UCSD-AML1 (cell line): Measurements from ENCODE around the gene ADGRB2.
A peak's percentile ranks its signal among the peaks of the same experiment; 100 is the strongest.

ENCODE experiments used
- DNase-seq: peaks from one replicate; lab custom pipeline; 2025; ENCODE audit not compliant: unreplicated experiment; lab: John Stamatoyannopoulos, UW

ADGRB2 gene

DNA sequence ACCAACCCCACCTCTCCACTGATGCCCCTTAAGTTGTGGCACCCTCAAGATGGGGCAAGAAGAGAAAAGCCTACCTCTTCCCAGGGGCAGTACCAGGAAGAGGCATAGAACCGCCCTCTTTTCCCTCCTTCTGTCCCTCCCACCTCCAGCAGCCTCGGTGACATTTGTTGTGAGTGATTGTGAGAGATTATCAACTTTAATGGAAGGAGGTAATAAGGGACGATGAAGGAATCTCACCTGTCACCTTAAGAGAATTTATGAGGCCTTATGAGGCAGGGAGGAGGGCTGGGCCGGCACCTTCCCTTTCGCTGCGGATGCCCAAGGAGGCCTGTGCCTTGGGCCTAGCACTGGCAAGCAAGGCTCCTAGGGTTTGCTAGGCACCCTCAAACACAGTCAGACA, 1.4 kb upstream of the ADGRB2 start:
- DNase-seq, result no peak

DNA sequence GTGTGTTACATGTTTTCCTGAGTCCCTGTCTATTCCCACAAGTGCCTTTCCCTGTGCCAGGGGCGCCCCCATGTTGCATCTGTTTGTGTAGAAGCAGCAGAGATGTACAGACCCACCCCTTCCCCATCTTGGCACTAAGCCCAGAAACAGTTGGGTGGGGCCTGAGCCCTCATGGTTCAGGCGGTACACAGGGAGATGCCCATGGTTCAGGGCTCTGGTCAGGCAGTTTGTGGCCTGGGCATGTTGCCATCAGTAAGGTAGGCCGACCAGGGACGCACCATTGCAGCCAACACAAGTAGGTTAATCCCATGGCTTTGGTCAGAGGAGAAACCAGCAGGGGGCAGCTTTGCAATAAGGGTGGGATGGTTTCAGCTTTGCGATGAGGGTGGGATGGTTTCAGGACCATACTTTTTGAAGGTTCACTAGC, 914 bp upstream of the ADGRB2 start:
- DNase-seq, result peak; percentile 33

DNA sequence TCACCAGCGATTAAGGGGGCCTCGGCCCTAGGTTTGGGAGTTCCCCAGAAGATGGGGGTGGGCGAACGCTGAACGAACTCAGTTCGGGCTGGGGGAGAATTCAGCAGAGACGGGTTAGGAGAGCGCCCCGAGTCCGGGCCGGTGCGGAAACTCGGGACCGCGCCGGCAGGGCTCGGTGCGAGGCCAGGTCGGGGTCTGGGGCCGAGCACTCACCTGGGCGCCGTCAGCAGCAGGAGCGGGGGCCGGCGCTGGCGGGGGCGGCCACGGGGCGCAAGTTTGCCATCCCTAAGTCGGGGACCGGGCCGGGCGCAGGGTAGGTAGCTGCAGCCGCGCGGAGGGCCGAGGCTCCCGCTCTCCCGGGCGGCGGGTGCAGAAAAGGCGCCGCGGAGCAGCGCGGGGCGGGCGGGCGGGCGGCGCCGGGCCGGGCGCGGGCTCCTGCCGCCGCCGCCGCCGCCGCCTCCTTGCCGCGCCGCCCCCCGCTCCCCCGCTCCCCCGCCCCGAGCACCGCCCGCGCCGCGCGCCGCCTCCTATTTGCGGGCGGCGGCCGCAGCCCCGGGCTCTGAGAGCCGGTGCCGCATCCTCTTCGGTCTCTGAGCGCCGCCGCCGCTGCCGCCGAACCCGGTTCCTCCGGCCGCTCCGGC, 349 bp downstream of the ADGRB2 start:
- no peak for DNase-seq

DNA sequence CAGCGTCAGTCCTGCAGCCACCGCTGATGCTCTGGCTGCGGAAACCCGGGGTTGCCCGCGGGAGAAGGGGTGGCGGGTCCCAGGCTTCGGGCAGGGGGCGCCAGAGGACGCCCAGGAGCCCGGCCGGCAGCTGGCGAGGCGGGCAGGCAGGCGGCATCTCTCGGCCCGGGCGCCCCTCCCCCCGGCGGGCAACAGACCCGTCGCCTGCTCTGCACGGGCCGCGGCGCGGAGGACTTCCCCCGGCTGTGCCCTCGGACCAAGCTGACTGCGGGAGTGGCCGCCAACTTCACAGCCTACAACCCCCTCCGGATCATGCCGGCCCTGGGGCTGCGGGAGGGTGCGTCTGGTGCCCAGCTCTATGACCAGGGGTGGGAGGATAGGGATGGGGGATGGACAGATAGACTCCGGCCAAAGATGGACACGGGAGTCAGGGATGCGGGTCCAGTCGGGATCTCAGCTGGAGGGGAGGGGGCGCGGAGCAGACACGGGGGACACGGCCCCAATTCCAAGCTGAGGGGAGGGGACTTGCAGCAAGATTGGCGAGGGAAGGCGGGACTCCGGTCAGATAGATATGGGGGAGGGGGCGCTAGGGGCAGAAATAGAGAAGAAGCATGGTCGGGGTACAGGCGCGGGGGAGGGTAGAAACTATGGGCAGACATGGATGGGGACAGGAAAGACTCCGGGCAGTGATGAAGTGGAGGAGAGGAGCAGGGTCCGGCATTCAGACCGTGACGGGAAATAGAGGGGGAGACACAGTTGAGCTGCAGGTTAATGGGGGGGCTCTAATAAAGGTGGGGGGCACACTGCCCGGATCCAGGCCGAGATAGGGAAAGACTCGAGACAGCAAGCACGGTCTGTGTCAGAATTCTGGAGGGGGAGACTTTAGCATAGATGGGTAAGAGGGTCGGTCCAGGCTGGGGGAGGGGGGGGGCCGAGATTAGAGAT, 1.1 kb downstream of the ADGRB2 start:
- peak; percentile 73 for DNase-seq

DNA sequence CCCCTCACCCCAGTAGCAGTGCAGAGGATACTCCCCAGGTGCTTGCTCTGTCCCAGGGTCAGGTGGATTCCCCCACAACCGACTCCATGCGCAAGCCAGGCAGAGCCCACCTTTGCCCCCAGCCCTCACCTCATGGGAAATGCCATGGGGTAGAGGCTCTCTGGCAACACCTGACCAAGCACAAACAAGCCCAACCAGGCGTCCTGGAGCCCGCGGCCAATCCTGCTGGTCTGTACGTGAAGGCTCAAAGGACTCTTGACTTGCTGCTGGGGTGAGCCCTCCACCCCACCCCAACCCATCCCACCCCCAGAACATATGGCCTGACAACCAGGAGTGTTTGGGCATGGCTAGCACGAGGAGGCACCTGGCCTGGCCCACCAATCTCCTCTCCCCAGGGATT, 1.8 kb downstream of the ADGRB2 start:
- DNase-seq, result no peak

DNA sequence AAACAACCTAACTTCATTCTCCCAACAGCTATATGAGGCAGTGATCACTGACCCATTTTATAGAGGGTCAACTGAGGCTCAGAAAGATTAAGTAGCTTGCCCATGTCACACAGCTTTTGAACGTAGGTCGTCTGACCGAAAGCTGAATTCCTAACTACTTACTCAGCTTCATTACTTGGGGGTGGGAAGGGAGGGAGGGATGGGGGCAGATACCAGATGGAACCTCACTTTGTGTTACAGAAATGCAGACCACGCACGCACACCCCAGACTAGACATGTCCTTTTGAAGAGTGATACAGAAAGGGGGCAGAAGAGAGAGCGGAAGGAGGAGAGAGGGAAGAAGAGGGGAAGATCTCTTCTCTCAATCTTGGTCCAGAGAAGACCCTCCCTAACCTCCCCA, 2.3 kb downstream of the ADGRB2 start:
- DNase-seq, result no peak

DNA sequence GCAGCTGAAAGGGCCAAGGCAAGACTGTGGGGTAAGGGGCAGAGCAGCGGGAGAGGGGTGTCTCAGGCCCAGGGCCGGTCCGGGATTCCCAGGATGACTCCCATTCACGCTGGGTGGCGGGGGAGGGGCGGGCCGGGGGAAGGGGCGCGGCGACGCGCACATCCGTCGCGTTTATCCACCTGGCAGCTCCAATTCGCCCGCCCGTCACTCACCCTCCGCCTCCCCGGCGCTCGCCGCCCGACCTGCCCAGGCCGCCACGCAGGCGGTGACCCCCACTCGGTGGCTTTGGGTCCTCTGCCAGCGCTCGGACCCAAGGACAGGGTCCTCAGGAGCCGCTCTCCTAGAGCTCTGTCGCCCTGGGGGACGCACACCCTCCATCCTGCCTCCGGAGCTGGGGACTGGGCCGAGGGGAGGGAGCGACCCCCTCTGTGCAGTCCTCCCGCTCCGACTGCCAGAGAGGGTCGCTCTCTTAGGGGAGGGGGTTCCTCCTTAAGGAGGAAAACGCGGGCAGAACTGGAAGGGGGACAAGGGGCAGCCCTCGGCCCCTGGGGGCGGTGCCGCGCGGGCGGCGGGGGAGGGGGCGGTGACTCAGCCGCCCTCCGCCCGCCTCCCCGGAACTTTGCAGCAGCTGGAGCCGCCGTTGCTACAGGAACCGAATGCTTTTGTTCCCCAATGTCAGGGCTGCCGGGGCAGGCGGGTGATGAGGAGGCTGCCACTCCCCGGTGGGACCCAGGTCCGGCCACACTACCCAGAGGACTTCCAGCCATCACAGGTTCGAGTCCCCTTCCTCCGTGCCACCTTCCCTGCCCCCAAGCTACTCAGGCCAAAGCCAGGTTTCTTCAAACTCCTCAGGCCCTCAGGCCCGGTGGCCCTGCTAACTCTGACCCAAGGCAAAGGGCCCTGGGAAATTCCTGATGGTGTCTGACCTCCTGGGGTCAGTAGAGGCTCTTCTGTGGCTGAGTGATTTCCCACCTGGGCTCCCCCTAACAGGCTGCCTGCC, 3.4 kb downstream of the ADGRB2 start:
- peak; percentile 39 for DNase-seq

DNA sequence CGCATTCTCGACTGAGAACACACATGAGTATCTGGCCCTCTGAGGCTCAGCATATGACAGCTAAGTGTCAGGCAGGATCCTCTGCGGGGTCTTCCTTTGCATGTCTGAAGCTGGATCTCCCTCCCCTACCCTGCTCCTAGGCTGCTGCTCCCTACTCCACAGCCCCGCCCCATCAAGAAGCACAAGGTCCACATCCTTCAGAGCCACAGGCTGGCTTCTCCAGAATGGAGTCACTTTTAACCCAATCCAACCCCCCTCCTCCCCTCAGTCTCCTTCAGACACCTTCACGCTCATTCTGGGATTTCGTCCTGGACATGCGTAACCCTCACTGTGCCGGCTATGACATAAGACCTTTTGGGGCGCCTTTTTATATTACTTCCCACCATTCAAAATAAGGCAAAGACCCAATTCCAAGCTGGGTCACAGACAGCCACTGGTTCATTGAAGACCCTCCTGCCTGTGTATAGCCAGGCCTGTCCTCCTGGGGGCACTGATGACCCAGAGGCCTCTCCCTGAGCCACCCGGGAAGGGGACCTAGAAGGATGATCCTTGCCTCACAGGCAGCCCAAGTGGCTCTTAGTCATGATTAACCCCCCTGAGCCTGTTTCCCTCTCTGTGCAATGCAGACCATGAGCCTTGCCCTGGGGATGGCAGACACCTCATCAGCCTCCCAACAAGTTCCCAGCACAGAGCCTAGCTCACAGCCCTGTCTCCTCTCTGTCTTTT, 4.7 kb downstream of the ADGRB2 start:
- no peak for DNase-seq

DNA sequence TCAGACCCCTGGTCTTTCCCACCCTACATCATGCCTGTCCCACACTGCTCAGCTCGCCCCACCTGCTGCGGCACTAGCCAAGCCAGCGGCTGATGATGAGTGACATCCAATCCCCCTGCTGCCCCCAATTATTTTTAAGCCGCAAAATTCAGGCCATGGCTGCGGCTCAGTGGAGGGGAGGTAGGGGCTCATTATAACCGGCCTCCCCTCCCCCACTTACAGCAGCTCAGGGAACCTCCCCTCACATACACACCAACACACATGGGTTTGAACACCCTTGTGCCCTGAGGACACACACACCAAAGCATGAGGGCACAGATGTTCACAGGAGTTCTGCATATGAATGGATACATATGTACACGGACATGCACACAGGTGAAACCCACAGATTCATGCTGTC, 5.3 kb downstream of the ADGRB2 start:
- DNase-seq, result no peak

DNA sequence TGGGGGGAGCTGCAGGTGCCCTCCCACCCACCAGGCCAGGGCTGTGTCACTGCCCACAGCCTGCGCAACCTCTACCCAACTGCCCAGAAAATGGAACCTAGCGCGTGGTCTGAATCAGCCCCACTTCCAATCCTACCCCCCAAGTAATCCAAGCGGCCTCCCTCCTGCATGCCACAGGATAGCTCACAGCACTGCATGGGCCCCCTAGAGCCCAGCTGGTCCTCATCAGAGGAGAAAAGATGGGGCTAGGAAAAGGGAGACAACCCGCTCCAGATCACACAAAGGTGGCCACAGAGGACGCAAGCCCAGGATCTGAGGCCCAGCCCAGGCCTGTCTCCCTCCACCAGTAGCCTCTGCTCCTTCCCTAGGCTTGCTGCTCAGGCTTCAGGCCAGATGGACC, 6.2 kb downstream of the ADGRB2 start:
- no peak for DNase-seq

DNA sequence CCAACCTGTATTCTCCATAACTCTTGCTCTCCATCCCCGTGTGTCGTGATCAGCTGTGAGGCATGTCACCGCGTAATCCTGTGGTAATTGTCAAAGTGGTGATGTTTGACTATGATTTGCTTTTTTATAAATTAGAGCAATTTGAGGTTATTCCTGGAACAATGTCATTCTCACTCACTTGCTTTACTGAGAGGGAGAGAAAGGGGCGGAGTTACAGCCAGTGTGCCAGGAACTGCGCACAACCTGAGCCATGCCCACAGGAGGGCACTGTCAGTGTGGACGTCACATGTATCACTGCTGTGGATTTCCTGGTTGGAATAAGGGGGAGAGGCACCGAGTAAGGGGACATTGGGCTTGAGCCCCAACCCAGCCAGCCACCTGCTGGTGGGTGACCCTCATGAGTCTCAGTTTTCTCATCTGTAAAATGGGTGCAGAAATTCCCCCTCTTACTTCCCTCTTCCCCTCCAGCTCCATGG, 6.9 kb downstream of the ADGRB2 start:
- DNase-seq, result no peak

DNA sequence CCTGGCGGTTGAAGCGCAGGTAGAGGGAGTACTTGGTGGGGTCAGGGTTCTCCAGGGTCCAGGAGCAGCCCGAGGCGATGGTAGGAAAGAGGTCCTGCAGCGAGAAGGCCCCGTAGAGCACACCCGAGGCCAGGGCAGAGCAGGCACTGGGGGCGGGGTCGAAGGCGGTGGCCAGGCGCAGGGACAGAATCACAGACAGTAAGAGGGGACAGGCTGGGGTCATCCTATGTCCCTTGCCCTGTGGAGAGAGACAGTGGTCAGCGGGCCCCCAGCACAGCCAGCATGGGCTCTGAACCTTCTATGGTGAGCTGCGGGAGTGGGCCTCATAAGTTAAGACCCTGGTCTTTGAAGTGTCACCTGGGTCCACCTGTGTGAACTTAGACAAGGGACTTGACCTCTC, 7.6 kb downstream of the ADGRB2 start:
- no peak for DNase-seq

DNA sequence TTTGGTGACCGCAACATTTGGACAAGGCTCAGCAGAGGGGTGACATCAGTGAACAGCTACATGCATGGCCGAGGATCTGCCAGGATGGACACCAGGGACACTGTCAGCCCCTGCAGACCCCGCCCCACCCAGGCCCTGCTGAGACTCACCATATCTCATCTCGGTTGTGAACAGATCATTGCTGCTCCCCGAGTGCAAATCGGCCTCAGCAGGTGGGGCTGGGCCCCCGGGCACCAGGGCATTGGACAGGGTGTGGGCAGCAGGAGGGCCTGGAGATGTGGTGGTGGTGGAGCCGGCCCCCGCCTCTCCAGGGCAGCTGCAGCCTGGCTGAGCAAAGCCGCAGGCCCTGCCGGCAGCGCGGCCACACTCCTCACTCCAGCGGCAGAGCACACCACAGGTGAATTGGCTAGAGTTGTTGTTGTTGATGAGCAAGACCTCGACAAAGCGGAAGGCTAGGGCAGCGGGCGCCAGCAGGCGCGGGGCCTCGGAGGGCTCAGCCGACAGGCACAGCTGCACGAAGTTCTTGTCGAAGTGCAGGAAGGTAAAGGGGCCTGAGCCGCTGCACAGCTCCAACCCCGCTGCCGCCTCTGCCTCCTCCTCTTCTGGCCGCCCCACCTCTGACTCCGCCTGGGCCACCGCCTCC, 8.2 kb downstream of the ADGRB2 start:
- no peak for DNase-seq

DNA sequence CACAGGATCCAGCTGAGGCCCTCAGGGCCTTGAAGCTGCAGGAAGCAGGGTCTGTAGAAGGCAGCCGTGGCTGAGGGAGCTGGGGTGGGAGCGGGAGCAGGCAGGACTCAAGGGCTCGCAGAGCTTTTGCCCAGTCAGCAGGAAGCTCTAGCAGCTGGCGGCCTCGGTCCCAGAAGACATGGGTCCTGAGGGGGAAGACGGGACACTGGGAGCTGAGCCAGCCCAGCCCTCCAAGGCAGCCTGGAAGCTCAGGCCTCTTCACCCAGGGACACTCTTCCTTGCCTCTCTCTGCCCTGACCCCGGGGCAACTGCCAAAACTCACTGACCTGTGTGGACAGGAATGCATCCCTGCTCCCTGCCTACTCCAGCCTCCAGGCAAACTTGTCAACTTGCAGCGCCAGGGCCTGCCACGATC, 8.9 kb downstream of the ADGRB2 start:
- no peak for DNase-seq

DNA sequence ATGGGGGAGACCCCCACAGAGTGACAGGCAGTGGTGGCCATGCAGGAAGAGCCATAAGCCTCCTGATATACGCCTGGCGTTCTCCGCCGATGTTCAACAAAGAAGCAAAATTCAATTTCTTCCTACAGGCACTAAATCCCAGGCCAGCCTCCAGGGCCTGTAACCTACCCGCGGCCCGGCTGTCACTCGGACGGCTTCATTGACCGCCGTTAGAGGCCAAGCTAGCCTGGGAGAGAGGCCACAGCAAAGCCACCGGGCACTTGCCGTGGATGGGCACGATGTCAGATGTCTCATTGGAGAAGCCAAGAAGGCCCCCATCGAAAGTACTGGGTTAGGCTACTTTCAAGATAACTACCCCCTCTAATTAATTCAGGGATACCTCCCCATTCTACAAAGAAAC, 9.7 kb downstream of the ADGRB2 start:
- no peak for DNase-seq

DNA sequence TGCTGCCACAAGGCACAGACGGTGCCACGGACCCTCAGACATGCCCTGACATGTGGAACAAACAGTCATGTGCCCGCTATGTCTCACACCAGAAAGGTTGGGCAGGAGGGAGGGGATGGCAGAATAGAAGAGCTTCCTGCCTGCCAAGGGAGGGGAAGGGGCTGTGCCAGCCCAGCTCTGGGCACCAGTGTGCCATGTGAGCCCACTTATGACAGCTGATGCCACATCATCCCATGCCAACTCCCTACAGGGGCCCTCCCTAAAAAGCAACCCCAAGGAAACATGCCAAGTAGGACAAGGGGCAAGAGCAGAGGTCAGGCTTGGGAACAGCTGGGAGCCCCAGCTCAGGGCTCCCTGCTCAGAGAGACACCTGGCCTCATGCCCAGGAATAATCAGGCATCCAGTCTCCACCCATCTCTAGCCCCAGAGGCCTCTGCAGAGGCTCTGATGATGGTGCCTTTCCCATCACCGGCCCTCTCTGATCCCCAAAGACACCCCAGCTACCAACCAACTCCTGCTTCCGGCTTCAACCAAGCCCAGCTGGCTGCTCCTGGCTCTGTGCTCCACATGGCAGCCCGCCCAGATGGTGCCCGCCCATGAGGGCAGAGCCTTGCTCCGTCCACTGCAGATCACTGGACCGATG, 10.3 kb downstream of the ADGRB2 start:
- DNase-seq, result no peak

DNA sequence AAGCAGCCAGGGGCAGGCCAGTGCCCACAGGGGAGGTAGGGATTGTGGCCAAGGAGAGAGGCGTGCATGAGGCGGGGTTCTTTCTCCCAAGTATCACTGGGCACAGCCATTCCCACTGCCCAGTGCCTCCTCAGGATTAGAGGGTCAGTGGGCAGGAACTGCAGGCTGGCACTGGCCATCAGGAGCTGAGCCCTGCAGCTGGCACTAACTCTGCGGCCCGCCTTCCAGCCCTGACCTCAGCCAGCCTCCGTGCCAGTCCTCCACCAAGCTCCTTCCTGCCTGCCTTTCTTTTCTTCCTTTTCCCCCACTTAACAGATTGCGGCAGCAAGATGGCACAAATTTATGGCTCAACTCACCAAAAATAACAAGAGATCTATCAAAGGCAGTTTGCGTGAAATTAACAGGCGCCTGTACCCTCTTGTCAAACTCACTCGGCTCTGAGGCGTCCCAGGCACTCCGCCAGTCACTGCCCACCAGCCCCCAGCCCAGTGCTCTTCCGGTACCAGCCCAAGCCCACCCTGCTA, 11.1 kb downstream of the ADGRB2 start:
- no peak for DNase-seq

DNA sequence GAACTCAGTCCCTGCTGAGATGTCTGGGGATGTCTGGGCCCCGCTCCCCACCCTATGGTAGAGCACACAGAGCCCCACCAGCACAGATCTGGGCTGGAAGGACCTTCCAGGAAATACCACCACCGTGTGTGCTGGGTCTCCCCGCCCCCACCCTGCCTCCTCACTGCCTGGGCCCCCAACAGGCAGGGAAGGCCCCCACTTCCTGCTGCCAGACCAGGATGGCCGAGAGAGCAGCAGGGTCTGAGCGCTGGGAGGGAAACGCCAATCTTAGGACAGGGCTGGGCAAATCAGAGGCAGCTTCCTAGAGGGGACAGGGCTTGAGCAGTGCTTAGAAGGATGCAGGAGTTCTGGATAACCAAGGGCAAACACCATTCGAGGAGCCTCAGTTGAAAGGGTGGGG, 11.9 kb downstream of the ADGRB2 start:
- DNase-seq, result peak; percentile 26

DNA sequence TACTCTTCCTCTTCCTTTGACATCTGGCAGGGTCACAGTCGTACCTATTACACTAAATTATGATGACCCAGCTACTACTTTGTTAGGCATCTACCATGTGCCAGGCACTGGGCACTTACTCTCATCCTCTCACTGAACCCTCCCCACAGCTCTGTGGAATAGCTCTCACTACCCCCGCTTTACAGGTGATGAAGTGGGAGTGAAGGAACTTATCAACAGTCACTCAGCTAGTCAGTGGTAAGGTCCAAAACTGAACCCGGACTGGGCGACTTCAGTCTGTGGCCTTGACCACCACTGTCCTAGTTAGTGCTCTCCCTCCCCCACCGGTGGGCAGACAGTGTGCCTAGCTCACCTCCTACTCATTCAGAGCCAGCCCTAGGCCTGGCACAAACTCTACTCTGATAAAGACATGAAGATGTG, 12.3 kb downstream of the ADGRB2 start:
- DNase-seq, result no peak
